Lower lobe of right lung (tissue), 2 donors: ENCODE data around the gene EGFL7. TPM values are rescaled to one million over a fixed set of nuclear protein-coding genes. Genes with fewer than 3 reads are reported as not detected.

Experiments used
- ATAC-seq, 2 donors: fragments of 200-7000 bp; cut with Tn5 transposase; one replicate each; pipeline ENCODE4 v1.9.1; 2020 to 2022; ENCODE audit warnings: mild to moderate bottlenecking in 2 of 2, moderate library complexity in 2 of 2
- DNase-seq: peaks from one replicate; pipeline ENCODE4 v3.0.0-alpha.2; 2020
- H3K27ac ChIP-seq: fragments of 200-600 bp; one replicate; pipeline ENCODE4 v1.8.0; 2022
- H3K27me3 ChIP-seq: fragments of 200-600 bp; one replicate; pipeline ENCODE4 v1.8.0; 2022; ENCODE audit warnings: low read depth
- H3K36me3 ChIP-seq: fragments of 200-600 bp; one replicate; pipeline ENCODE4 v1.8.0; 2022; ENCODE audit warnings: mild to moderate bottlenecking
- H3K4me1 ChIP-seq: fragments of 200-600 bp; one replicate; pipeline ENCODE4 v1.8.0; 2022
- H3K4me3 ChIP-seq: fragments of 200-600 bp; one replicate; pipeline ENCODE4 v1.8.0; 2022; ENCODE audit warnings: mild to moderate bottlenecking
- H3K9me3 ChIP-seq: fragments of 200-600 bp; one replicate; pipeline ENCODE4 v1.8.0; 2022
- intact Hi-C: fragments of 100-400 bp; cut with DNase I; formaldehyde crosslinking; loops from one replicate; pipeline ENCODE4 v1.11.0; 2022
- total RNA-seq: library from RNA; stranded (reverse); fragmentation: NEBNext Ultra II Directional; extraction: Animal tissue kit (Norgen Biotek cat#: 25700); gene quantifications from one replicate; pipeline ENCODE4 v1.2.1, GENCODE V29; 2021
- TF ChIP-seq, protein P1 (sequence below): fragments of 200-600 bp; IDR thresholded peaks from one replicate; pipeline ENCODE4 v1.8.0; 2022; ENCODE audit warnings: antibody characterized with exemption, mild to moderate bottlenecking
- donor health status: DM: no; HTN: yes; CAD: no; lungs with severe emphysema.

The EGFL7 gene
- total RNA-seq, 1 donor from 2014 or later: 230 TPM

GRCh38 chr9:136712690-136713544, 50.2 kb downstream of the EGFL7 start:
- peak overlapping the region; percentile 56 for H3K4me3 ChIP-seq
- DNase-seq (no peak), ATAC-seq (no peak)
- H3K27ac ChIP-seq: peak overlapping the region; percentile 71
- H3K4me1 ChIP-seq: peaks cover 35% of the 10 kb centered on the region
- peaks cover 28% of the 10 kb centered on the region for H3K27me3 ChIP-seq
- intact Hi-C loops: no loop called here
- H3K36me3 ChIP-seq: no peaks in the 10 kb centered on the region
- TF ChIP-seq, protein P1, sequence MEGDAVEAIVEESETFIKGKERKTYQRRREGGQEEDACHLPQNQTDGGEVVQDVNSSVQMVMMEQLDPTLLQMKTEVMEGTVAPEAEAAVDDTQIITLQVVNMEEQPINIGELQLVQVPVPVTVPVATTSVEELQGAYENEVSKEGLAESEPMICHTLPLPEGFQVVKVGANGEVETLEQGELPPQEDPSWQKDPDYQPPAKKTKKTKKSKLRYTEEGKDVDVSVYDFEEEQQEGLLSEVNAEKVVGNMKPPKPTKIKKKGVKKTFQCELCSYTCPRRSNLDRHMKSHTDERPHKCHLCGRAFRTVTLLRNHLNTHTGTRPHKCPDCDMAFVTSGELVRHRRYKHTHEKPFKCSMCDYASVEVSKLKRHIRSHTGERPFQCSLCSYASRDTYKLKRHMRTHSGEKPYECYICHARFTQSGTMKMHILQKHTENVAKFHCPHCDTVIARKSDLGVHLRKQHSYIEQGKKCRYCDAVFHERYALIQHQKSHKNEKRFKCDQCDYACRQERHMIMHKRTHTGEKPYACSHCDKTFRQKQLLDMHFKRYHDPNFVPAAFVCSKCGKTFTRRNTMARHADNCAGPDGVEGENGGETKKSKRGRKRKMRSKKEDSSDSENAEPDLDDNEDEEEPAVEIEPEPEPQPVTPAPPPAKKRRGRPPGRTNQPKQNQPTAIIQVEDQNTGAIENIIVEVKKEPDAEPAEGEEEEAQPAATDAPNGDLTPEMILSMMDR: no peak
- H3K9me3 ChIP-seq: no peaks in the 10 kb centered on the region

GRCh38 chr9:136713550-136713949, 50.8 kb downstream of the EGFL7 start:
- TF ChIP-seq, protein P1: no peak
- Histone ChIP-seq H3K27ac (peak overlapping the region; percentile 71), H3K27me3 (peaks cover 28% of the 10 kb centered on the region), H3K36me3 (no peaks in the 10 kb centered on the region), H3K4me3 (peak overlapping the region; percentile 56), H3K4me1 (peaks cover 35% of the 10 kb centered on the region), H3K9me3 (no peaks in the 10 kb centered on the region)
- DNase-seq (no peak), ATAC-seq (no peak)
- intact Hi-C loops: no loop called here

DNA sequence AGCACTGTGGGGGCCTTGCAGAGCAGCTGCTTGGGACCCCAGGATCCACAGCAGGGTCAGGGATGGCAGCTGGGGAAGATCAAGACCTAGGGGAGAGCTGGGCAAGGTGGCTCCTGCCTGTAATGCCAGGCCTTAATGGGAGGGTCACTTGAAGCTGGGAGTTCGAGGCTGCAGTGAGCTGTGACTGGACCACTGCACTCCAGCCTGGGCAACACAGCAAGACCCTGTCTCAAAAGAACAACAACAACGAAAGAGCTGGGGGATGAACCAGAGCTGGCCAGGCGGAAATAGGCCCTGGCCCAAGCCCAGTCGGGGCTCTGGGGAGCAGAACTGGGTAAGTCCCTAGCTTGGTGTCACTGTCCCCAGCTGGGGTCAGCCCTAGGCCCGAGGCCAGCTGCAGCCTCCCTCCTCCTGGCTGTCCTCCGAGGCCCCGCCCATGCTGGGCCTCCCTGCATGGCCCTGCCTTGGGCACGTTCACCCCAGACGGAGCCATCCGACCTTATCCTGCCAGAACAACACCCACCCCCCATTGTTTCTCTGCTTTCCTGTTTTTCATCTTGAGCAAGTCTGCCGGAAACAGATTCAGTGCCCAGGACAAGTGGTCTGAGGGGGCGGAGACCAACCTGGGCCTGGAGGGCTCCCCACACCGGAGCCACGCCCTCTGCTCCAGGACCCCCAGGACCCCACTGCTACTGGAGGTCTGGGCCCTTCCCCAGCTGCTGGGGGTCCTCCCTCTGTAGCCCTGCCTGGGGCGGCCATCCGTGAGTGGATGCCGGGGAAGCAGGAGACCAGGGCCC, 51.6 kb downstream of the EGFL7 start:
- Histone ChIP-seq H3K27me3 (peaks cover 28% of the 10 kb centered on the region), H3K9me3 (no peaks in the 10 kb centered on the region), H3K27ac (peak overlapping the region; percentile 84), H3K4me3 (peak overlapping the region; percentile 56), H3K36me3 (no peaks in the 10 kb centered on the region), H3K4me1 (peaks cover 41% of the 10 kb centered on the region)
- intact Hi-C loops: no loop called here
- TF ChIP-seq, protein P1: no peak
- DNase-seq (no peak), ATAC-seq (peak; percentile 22 to 38)

DNA sequence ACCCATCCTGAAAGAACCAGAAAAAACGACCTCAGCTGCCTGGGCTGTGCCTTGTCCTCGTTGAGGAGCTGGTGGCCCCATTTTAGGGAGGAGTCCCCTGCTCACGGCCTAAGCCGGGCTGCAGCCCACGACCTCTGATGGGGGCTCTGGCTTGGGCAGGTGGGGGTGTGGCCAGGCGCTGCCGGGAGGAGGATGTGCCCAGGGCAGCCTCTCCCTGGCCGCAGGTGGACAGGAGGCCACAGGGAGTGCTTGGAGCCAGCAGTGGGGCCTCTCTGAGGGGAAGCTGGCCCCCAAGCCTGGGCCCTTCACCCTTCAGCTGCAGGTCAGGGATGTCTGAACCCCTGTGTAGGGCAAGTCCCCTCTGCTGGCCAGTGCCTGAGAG, 52.2 kb downstream of the EGFL7 start:
- H3K36me3 ChIP-seq: no peaks in the 10 kb centered on the region
- H3K9me3 ChIP-seq: no peaks in the 10 kb centered on the region
- H3K4me3 ChIP-seq: peak overlapping the region; percentile 2
- DNase-seq (no peak), ATAC-seq (peak in 1 of 2 donors; percentile 1)
- peaks cover 45% of the 10 kb centered on the region for H3K4me1 ChIP-seq
- H3K27me3 ChIP-seq: peaks cover 28% of the 10 kb centered on the region
- peak overlapping the region; percentile 84 for H3K27ac ChIP-seq
- intact Hi-C loops: no loop called here
- TF ChIP-seq, protein P1: no peak

DNA sequence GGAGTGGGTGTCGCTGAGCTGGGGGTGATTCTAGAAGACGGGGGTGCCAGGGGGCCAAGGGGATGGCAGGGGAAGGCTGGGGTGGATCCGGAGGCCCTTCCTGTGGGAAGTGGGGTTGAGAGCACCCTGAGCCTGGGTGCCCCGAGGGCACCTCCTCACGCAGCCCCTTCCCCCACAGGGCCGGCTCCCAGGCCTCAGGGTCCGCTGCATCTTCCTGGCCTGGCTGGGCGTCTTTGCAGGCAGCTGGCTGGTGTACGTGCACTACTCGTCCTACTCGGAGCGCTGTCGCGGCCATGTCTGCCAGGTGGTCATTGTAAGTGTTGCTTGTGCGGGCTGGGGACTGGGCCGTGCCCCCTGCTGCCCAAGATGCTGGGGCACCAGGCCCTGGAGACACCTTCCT, 54.7 kb downstream of the EGFL7 start:
- peaks cover 18% of the 10 kb centered on the region for H3K36me3 ChIP-seq

More for the DNA sequence above, 54.7 kb downstream of the EGFL7 start:
- no peak overlapping the region for H3K4me3 ChIP-seq
- intact Hi-C loops: no loop called here
- no peaks in the 10 kb centered on the region for H3K9me3 ChIP-seq
- ATAC-seq: no peak
- H3K27ac ChIP-seq: no peak overlapping the region
- peaks cover 63% of the 10 kb centered on the region for H3K4me1 ChIP-seq
- H3K27me3 ChIP-seq: peaks cover 21% of the 10 kb centered on the region
- DNase-seq: no peak
- TF ChIP-seq, protein P1: no peak
